NB4 (cell line): ENCODE measurements around the gene KIR3DL3.

ENCODE experiments used
- POLR2A ChIP-seq: IDR thresholded peaks from 2 replicates; pipeline ENCODE4 v1.6.1; 2011; ENCODE audit warnings: mild to moderate bottlenecking; ENCODE audit not compliant: insufficient read length; ENCODE audit errors: extremely low read depth
- TF ChIP-seq, protein P1 (sequence below): IDR thresholded peaks from one replicate; pipeline ENCODE4 v1.5.1; 2012; ENCODE audit warnings: low read depth, low read length

DNA sequence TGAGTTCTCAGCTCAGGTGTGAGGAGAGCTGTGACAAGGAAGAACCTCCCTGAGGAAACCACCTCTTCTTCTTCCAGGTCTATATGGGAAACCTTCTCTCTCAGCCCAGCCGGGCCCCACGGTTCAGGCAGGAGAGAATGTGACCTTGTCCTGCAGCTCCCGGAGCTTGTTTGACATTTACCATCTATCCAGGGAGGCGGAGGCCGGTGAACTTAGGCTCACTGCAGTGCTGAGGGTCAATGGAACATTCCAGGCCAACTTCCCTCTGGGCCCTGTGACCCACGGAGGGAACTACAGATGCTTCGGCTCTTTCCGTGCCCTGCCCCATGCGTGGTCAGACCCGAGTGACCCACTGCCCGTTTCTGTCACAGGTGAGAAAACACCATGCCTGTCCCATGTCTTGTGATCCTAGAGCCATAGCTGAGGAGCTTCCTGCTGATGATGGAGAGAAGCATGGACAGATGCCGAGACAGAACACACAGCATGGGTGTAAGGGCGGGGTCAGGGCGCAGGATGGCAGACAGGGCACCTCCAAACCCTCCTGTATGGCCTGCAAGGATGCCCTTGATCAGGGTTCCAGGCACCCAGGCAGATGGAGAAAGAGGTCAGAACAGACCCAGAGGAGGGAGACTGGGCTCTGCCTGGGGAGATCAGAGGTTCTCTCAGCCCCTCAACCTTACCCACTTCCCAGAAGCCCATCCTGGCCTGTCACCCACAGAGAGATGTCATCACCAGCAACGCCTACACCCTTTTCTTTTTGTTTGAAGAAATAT is 5.4 kb downstream of the KIR3DL3 start:
- TF ChIP-seq, protein P1, sequence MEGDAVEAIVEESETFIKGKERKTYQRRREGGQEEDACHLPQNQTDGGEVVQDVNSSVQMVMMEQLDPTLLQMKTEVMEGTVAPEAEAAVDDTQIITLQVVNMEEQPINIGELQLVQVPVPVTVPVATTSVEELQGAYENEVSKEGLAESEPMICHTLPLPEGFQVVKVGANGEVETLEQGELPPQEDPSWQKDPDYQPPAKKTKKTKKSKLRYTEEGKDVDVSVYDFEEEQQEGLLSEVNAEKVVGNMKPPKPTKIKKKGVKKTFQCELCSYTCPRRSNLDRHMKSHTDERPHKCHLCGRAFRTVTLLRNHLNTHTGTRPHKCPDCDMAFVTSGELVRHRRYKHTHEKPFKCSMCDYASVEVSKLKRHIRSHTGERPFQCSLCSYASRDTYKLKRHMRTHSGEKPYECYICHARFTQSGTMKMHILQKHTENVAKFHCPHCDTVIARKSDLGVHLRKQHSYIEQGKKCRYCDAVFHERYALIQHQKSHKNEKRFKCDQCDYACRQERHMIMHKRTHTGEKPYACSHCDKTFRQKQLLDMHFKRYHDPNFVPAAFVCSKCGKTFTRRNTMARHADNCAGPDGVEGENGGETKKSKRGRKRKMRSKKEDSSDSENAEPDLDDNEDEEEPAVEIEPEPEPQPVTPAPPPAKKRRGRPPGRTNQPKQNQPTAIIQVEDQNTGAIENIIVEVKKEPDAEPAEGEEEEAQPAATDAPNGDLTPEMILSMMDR: no peak
- TF ChIP-seq POLR2A: no peak
